HL-60 (cell line): ENCODE measurements around the gene MAP3K20.

ENCODE experiments used
- DNase-seq, 2 experiments: peaks; one replicate each; pipeline ENCODE4 v3.0.0-alpha.2; 2010 to 2020; ENCODE audit warnings: low read depth in 1 of 2, low spot score in 1 of 2
- H3K27ac ChIP-seq: fragments of 250-450 bp; sonication (Bioruptor Pico); replicated peaks from 2 replicates; pipeline ENCODE4 v1.5.1; 2020; ENCODE audit warnings: mild to moderate bottlenecking, moderate library complexity
- H3K27me3 ChIP-seq: fragments of 250-450 bp; sonication (Bioruptor Pico); 2 replicates; pipeline ENCODE4 v1.5.1; 2021; ENCODE audit warnings: mild to moderate bottlenecking, moderate library complexity; ENCODE audit not compliant: insufficient read depth, poor library complexity, severe bottlenecking
- H3K4me3 ChIP-seq: replicated peaks from 2 replicates; pipeline ENCODE4 v1.5.1; 2011; ENCODE audit warnings: mild to moderate bottlenecking, control low read depth, low read length; ENCODE audit not compliant: insufficient read depth
- GABPA ChIP-seq: IDR thresholded peaks from 2 replicates; pipeline ENCODE4 v1.6.1; 2012; ENCODE audit warnings: low read depth
- POLR2AphosphoS5 ChIP-seq: IDR thresholded peaks from 2 replicates; pipeline ENCODE4 v1.6.1; 2012; ENCODE audit warnings: low read depth
- SPI1 ChIP-seq: IDR thresholded peaks from 2 replicates; pipeline ENCODE4 v1.6.1; 2012; ENCODE audit warnings: low read depth, mild to moderate bottlenecking, borderline replicate concordance
- TF ChIP-seq, protein P1 (sequence below): IDR thresholded peaks from one replicate; pipeline ENCODE4 v1.5.1; 2011; ENCODE audit warnings: low read length, control low read depth, inconsistent platforms; ENCODE audit not compliant: insufficient read depth
- TF ChIP-seq, protein P2 (sequence below): IDR thresholded peaks from 2 replicates; pipeline ENCODE4 v1.6.1; 2012; ENCODE audit warnings: low read depth; ENCODE audit not compliant: insufficient replicate concordance

MAP3K20 gene

DNA sequence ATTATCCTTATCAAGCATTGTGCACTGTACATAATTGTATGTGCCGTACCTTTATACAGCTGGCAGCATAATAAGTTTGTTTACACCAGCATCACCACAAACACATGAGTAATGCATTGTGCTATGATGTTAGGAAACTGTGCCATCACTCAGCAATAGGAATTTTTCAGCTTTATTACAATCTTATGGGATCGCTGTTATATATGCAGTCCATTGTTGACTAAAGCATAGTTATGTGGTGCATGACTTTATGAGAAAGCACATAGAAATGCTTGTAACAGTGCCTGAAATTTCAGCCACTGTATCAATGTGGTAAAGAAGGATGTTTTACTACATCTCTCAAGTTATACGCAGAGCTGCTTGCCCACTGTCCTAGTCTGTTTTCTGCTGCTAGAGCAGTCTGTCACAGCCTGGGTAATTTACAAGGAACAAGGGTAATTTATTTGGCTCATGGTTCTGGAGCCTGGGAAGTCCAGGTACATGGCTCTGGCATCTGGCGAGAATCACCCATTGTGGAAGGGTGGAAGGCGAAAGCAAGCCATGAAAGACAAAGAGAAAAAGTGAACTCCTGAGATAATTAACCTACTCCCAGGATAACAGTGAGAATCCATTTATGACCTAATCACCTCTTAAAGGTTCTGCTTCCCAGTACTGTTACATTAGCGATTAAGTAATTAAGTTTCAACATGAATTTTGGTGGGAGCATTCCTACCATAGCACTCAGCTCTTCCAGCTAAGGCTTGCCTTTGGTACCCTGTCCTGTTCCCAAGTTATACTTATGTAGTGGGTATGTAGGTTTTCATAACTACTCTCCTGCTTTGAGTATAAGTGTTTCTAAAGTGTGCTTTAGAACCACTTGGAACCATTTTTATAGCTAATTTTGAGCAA lies 4.6 kb downstream of the MAP3K20 start:
- no peak for DNase-seq
- Histone ChIP-seq H3K27me3 (no peaks in the 10 kb centered on the region), H3K27ac (no peak overlapping the region), H3K4me3 (no peak overlapping the region)
- TF ChIP-seq, protein P1, sequence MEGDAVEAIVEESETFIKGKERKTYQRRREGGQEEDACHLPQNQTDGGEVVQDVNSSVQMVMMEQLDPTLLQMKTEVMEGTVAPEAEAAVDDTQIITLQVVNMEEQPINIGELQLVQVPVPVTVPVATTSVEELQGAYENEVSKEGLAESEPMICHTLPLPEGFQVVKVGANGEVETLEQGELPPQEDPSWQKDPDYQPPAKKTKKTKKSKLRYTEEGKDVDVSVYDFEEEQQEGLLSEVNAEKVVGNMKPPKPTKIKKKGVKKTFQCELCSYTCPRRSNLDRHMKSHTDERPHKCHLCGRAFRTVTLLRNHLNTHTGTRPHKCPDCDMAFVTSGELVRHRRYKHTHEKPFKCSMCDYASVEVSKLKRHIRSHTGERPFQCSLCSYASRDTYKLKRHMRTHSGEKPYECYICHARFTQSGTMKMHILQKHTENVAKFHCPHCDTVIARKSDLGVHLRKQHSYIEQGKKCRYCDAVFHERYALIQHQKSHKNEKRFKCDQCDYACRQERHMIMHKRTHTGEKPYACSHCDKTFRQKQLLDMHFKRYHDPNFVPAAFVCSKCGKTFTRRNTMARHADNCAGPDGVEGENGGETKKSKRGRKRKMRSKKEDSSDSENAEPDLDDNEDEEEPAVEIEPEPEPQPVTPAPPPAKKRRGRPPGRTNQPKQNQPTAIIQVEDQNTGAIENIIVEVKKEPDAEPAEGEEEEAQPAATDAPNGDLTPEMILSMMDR: no peak
- TF ChIP-seq SPI1 (no peak), GABPA (no peak), POLR2AphosphoS5 (no peak)
- TF ChIP-seq, protein P2, sequence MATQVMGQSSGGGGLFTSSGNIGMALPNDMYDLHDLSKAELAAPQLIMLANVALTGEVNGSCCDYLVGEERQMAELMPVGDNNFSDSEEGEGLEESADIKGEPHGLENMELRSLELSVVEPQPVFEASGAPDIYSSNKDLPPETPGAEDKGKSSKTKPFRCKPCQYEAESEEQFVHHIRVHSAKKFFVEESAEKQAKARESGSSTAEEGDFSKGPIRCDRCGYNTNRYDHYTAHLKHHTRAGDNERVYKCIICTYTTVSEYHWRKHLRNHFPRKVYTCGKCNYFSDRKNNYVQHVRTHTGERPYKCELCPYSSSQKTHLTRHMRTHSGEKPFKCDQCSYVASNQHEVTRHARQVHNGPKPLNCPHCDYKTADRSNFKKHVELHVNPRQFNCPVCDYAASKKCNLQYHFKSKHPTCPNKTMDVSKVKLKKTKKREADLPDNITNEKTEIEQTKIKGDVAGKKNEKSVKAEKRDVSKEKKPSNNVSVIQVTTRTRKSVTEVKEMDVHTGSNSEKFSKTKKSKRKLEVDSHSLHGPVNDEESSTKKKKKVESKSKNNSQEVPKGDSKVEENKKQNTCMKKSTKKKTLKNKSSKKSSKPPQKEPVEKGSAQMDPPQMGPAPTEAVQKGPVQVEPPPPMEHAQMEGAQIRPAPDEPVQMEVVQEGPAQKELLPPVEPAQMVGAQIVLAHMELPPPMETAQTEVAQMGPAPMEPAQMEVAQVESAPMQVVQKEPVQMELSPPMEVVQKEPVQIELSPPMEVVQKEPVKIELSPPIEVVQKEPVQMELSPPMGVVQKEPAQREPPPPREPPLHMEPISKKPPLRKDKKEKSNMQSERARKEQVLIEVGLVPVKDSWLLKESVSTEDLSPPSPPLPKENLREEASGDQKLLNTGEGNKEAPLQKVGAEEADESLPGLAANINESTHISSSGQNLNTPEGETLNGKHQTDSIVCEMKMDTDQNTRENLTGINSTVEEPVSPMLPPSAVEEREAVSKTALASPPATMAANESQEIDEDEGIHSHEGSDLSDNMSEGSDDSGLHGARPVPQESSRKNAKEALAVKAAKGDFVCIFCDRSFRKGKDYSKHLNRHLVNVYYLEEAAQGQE: no peak

DNA sequence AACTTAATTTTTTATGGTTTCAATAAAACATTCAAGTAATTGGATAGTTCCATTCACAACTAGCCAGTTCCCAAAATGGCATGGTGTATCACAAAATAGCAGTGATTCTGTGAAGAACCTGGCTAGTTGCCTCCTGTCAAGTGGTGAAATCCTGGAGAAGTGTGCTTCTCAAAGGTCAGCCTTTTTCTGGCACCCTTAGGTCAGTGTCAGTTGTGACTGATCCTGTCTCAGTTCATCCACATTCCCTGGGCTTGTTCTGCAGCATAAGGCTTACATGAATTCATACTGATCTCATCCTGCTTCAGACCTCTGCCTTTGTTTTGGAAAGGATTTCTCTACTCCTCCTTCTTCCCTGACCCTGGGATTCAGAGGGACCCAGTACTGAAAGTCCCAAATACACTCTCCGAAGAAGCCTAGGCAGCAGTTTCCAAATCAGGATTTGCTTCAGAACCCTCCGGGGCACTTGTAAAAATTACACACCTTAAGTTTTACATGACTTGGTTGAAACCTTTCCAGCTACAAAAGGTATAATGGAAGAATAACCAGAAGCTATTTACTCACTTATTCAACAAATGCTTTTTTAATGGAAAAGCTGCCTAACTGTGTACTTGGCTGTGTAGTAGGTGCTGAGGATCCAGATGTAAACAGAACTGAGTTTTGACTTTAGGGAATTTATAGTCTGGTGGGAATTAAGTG lies 11.0 kb downstream of the MAP3K20 start:
- Histone ChIP-seq H3K27me3 (no peaks in the 10 kb centered on the region), H3K27ac (no peak overlapping the region), H3K4me3 (no peak overlapping the region)
- TF ChIP-seq POLR2AphosphoS5: no peak
- TF ChIP-seq, protein P1: no peak
- TF ChIP-seq, protein P2: no peak
- no peak for TF ChIP-seq SPI1
- no peak for TF ChIP-seq GABPA
- no peak for DNase-seq

DNA sequence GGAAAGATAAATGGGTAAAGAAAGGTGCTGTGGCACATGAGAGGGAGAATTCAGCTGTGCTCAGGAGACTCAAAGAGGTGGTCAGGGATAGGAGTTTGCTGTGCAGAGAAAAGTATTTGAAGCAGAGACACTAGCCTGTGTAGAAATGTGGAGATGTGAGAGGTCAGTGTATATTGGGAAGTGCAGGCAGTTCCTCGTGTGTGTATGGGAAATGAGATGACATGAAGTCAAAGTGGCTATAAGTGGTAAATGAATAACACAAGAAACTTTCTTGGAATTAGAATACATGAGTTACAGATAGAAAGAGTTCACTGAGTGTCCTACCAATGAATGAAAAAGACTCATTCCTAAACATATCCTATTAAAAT lies 11.6 kb downstream of the MAP3K20 start:
- DNase-seq: no peak
- TF ChIP-seq GABPA (no peak), SPI1 (no peak), POLR2AphosphoS5 (no peak)
- TF ChIP-seq, protein P1: no peak
- TF ChIP-seq, protein P2: no peak
- H3K27ac ChIP-seq: no peak overlapping the region
- no peaks in the 10 kb centered on the region for H3K27me3 ChIP-seq
- H3K4me3 ChIP-seq: no peak overlapping the region
